ENCODE data around the gene CAVIN2.

CAVIN2 gene, protein sequence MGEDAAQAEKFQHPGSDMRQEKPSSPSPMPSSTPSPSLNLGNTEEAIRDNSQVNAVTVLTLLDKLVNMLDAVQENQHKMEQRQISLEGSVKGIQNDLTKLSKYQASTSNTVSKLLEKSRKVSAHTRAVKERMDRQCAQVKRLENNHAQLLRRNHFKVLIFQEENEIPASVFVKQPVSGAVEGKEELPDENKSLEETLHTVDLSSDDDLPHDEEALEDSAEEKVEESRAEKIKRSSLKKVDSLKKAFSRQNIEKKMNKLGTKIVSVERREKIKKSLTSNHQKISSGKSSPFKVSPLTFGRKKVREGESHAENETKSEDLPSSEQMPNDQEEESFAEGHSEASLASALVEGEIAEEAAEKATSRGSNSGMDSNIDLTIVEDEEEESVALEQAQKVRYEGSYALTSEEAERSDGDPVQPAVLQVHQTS

DNA sequence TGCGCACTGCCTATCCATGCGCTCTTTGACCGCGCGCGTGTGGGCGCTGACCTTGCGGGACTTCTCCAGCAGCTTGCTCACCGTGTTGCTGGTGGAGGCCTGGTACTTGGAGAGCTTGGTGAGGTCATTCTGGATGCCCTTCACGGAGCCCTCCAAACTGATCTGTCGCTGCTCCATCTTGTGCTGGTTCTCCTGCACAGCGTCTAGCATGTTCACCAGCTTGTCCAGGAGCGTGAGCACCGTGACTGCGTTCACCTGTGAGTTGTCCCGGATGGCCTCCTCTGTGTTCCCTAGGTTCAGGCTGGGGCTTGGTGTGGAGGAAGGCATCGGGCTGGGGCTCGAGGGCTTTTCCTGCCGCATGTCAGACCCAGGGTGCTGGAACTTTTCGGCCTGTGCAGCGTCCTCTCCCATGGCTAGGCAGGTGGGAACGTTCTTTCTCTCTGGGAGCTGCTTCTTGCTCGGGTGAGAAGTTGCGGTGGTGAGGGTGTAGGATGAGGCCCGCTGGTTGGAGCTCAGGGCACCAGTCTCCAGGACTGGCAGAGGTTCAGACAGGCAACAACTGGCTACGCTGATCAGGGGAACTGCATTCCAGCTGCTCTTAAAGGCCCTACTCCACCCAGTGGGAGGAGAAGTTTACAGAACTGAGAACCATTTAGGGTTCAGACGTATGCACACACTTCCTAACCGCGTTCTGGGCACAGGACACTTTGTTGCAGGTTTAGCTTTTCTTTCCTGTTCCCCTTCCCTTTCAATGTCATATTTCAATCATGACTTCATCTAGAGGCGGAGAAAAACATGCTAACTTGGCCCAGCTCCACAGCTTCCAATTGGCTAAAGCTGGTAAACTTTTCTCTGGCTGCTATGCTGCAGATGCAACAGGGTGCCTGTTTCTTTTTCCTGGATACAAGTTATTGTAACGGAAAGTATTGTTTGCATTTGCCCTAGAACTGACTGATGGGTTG lies at the start of gene CAVIN2:
CAVIN2 (minus strand) TSS at position 574 of the 962 bp plus-strand sequence; CDS start at position 411, 163 bp downstream.
- no peaks in the 10 kb centered on the region for H3K9me3 Mint-ChIP-seq
- no peaks in the 10 kb centered on the region for H3K36me3 Mint-ChIP-seq (ENCODE audit: low read depth)
- H3K4me1 Mint-ChIP-seq, result peaks cover 37% of the 10 kb centered on the region
- TF ChIP-seq, protein P1, sequence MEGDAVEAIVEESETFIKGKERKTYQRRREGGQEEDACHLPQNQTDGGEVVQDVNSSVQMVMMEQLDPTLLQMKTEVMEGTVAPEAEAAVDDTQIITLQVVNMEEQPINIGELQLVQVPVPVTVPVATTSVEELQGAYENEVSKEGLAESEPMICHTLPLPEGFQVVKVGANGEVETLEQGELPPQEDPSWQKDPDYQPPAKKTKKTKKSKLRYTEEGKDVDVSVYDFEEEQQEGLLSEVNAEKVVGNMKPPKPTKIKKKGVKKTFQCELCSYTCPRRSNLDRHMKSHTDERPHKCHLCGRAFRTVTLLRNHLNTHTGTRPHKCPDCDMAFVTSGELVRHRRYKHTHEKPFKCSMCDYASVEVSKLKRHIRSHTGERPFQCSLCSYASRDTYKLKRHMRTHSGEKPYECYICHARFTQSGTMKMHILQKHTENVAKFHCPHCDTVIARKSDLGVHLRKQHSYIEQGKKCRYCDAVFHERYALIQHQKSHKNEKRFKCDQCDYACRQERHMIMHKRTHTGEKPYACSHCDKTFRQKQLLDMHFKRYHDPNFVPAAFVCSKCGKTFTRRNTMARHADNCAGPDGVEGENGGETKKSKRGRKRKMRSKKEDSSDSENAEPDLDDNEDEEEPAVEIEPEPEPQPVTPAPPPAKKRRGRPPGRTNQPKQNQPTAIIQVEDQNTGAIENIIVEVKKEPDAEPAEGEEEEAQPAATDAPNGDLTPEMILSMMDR (IDR thresholded peaks at IDR 0.05; ENCODE audit: unreplicated experiment in 3 of 3), result no peak
- H3K27ac Mint-ChIP-seq, result peak within 1 kb of the TSS; percentile 78 to 94 (median 86)
- peaks cover 3% of the 10 kb centered on the region for H3K27me3 Mint-ChIP-seq (ENCODE audit: low read depth)
- peak within 1 kb of the TSS; percentile 60 to 68 (median 66) for H3K4me3 Mint-ChIP-seq

DNA sequence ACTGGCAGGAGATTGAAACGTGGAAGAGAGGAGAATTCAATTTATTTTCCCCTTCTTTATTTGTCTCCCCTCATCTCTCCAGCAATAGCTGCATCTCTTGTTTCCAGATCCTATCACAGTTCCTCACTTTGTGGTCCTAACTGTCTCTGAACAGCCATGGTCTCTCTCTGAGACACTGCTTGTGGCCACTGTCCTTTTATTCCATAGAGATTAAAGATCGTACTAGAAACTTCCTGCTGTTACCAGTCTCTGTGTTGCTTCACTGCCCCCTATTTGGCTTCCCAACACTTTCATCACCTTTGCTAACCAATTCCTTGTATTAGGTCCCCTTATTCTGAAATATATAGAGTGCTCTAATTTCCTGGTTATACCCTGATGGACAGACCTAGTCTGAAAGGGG lies 48.9 kb upstream of the CAVIN2 start:
- Mint-ChIP-seq H3K9me3 (peaks cover 14% of the 10 kb centered on the region), H3K4me1 (no peaks in the 10 kb centered on the region), H3K27ac (no peak overlapping the region), H3K36me3 (ENCODE audit: low read depth) (peaks cover 4% of the 10 kb centered on the region), H3K27me3 (ENCODE audit: low read depth) (no peaks in the 10 kb centered on the region), H3K4me3 (no peak overlapping the region)
- TF ChIP-seq, protein P1 (IDR thresholded peaks at IDR 0.05; ENCODE audit: unreplicated experiment in 3 of 3), result no peak

DNA sequence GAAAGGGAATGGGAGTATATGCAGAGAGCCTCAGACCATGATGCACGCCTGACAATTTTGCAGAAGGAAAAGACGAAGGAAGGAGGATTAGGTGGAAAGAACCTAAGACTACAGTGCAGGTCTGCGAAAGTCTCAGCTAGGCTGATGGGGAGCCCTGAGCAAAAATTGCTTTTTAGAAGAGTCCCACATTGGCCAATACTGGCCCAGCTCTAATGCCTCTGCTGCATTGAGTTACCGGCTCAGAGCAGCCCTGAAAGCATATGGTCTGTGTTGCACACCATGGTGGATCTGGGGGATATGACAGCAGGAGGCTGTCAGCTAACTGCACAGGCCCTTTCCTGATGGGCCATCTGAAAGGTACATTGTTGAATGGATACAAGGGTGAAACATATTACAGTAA lies 48.3 kb upstream of the CAVIN2 start:
- Mint-ChIP-seq H3K4me1 (no peaks in the 10 kb centered on the region), H3K4me3 (no peak overlapping the region), H3K36me3 (ENCODE audit: low read depth) (no peaks in the 10 kb centered on the region), H3K9me3 (peaks cover 9% of the 10 kb centered on the region), H3K27me3 (ENCODE audit: low read depth) (no peaks in the 10 kb centered on the region), H3K27ac (no peak overlapping the region)
- TF ChIP-seq, protein P1 (IDR thresholded peaks at IDR 0.05; ENCODE audit: unreplicated experiment in 3 of 3), result no peak

DNA sequence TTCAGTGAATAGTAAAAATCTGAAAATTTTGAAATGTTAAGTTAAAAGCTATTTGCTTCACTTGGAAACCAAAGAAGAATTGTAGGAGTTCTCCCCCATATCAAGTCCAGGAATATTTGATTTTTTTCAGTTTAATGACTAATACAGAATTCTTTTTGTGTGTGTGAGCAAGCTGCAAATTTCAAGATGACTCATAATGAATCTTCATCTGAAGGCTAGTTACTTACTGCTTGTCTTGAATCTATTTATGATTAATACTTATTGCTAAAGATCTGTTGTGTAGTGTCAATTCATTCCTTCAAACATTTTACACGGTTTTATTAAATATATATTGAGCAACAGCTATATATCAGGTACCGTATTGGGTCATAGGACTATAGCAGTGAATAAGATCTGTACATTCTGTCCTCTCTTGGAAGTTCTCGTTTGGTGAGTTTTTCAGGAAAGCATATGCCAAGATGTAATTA lies 47.8 kb upstream of the CAVIN2 start:
- H3K4me1 Mint-ChIP-seq, result no peaks in the 10 kb centered on the region
- H3K9me3 Mint-ChIP-seq, result peaks cover 9% of the 10 kb centered on the region
- no peaks in the 10 kb centered on the region for H3K27me3 Mint-ChIP-seq (ENCODE audit: low read depth)
- no peak overlapping the region for H3K4me3 Mint-ChIP-seq
- H3K36me3 Mint-ChIP-seq (ENCODE audit: low read depth), result no peaks in the 10 kb centered on the region
- H3K27ac Mint-ChIP-seq, result no peak overlapping the region
- TF ChIP-seq, protein P1 (IDR thresholded peaks at IDR 0.05; ENCODE audit: unreplicated experiment in 3 of 3), result no peak

DNA sequence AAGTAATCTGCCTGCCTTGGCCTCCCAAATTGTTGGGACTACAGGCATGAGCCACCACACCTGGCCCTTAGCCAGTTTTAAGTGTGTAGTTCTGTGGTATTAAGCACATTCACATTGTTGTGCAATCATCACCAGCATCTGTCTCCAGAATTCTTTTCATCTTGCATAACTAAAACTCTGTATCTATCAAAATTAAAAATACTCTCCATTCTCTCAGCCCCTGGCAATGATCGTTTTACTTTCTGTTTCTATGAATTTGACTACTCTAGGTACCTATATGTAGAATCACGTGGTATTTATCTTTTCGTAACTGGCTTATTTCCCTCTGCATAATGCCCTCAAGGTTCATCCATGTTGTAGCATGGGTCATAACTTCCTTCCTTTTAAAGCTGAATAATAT lies 45.5 kb upstream of the CAVIN2 start:
- H3K4me3 Mint-ChIP-seq, result no peak overlapping the region
- no peak overlapping the region for H3K27ac Mint-ChIP-seq
- H3K9me3 Mint-ChIP-seq, result peaks cover 9% of the 10 kb centered on the region
- H3K4me1 Mint-ChIP-seq, result no peaks in the 10 kb centered on the region
- H3K27me3 Mint-ChIP-seq (ENCODE audit: low read depth), result no peaks in the 10 kb centered on the region
- TF ChIP-seq, protein P1 (IDR thresholded peaks at IDR 0.05; ENCODE audit: unreplicated experiment in 3 of 3), result no peak
- no peaks in the 10 kb centered on the region for H3K36me3 Mint-ChIP-seq (ENCODE audit: low read depth)
